Urothelium cell line (cell line): ENCODE measurements around the gene ARL14EP.

ENCODE experiments used
- DNase-seq: peaks from one replicate; pipeline ENCODE4 v3.0.0; 2011; ENCODE audit warnings: low spot score, mixed read lengths
- FAIRE-seq: peaks from 2 replicates; lab custom pipeline; 2011; peaks lifted over from hg19 to GRCh38; lab: Jason Lieb, UNC

ARL14EP gene

DNA sequence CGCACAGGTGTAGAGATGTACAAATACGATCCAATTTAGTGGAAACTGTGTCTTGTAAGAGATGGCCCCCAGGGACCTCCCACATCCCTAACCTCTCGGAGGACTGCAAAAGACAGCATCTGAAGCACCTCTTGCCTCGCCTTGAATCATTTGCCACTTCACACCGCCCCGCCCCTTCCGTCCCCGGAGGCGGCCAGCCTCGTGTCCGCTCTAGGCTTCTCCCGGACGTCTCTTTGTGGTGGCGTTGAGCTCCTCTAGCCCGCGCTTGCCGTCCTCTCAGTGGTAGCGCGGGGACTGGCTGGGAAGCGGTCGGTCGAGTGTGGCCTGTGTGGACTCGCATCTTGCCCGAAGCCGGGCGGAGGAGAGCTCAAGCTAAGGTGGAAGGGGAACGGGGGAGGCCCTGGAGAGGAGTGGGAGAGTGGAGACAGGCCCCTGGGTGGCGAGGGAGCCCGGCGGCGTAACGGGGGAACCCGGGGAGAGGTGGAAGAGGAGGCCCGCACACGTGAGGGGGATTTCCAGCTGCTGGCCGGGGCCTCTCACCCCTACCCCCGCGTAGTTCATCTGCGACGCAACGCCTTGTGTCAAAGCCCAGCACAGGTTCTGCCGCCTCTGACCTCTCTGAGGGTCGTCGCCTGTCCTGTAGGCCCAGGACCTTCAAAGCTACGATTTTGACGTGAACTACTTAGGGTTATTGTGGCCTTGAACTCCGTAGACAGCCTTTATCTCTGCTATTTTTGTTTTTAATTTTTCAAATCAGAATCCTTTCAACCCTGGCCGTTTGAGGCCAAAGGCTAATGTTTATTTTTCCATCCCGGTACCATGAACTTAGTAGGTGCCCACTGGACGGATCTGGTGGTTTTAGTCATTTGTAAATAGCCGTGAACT, at the start of gene ARL14EP:
Gene ARL14EP (plus strand): TSS at position 279 of the 885 bp plus-strand sequence. CDS start 7,845 bp downstream, outside the sequence.
- DNase-seq (peak; percentile 93), FAIRE-seq (peak; percentile 69)

DNA sequence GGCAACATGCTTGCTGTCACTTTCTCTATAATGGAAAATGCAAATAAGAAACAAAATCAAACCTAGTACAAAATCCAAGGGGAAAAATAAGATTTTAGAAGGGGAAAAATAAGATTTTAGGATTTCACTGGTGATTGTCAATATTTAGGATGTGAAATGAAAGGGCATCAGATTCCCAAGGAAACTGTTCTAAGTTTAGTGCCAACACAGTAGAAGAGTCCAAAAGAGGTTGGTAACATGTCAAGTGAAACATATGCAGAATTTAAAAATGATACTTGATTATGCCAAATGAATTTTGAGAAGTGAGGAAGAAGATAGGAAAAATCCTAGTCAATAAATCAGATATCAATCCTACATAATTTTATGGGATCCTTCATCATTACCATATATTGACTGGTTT, 45.7 kb upstream of the ARL14EP start:
- no peak for DNase-seq
- no peak for FAIRE-seq

DNA sequence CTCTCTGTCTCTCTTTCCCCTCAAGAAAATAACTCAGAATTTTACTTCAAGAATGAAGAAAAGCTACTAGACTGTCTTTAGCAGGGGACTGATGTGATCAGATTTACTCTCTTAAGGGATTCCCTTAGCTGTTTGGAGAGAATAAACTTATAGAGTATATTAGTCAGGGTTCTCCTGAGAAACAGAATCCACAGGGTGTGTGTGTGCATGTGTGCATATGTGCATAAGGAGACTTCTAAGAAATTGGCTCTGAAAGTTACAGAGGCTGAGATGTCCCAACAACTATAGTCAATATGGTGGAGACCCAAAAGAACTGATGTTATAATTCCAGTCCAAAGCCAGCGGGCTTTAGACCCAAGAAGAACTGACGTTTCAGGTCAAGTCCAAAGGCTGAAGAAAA, 43.1 kb upstream of the ARL14EP start:
- FAIRE-seq (no peak), DNase-seq (no peak)

DNA sequence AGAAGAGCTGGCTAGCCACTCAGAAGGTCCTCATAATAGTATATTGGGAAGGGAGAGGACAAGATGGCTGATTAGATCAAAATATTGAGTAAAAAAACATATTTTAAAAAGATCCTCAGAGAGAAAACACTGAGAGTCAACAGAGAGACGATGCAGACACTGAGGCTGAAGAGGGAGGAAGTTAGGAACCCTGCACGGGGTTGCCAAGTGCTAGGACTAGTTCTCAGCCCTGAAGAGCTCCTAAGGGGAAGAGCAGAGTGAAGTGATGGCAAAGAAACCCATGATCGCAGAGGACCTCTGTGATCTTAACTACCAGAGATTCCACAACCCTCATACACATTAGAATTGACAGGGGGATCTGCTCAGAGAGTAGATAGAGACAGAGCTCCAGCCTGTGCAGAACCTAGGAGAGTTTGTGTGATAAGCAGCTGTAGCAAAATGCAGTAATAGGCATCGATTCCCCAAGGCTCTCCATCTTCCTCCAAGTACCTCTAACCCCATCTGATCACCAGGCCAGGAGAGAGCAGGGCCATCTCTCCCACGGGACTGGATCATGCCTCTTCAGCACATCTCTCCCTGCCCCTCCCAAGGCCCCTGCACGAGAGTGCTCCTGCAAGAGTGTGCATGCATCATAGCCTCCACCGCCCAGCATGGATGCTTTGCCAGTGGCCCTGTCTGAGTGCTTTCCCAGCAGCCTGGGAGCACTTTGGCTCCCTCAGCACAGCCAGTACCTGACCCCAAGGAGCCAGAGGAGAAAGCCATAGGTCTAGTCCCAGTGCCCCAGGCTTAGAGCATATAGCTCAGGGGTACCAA, 41.2 kb upstream of the ARL14EP start:
- DNase-seq (no peak), FAIRE-seq (no peak)

DNA sequence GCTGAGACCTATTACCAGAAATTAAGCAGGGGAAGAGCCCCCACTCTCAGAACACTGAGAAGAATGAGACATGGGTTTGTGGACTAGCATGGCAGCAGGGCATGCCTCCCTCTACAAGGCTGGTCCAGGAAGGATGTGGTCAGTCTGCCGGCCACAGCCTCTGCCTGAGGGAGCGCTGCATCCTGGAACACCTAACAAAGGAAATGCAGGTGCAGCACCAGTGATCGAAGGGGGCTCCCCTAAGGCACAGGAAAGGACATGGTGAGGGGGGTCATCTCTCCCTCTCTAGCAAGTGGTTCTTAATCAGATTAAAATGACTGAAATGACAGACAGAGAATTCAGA, 40.6 kb upstream of the ARL14EP start:
- FAIRE-seq = no peak
- DNase-seq = no peak

DNA sequence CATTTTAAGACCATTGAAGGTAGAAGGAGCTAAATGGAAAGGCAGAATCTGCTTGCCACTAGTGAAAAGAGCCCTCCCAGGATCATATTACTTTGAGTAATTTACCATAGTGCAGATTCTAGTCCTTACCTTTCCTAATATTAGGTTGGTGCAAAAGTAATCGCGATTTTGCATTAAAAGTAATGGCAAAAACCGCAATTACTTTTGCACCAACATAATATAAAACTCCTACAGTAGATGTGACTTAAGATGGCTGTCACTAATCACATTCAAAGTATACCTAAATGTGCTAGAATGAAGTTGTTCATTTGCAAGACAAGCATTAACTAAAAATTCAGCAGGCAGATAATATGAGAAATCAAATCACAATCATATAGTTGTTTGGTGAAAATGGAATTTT, 38.1 kb upstream of the ARL14EP start:
- DNase-seq (no peak), FAIRE-seq (no peak)

DNA sequence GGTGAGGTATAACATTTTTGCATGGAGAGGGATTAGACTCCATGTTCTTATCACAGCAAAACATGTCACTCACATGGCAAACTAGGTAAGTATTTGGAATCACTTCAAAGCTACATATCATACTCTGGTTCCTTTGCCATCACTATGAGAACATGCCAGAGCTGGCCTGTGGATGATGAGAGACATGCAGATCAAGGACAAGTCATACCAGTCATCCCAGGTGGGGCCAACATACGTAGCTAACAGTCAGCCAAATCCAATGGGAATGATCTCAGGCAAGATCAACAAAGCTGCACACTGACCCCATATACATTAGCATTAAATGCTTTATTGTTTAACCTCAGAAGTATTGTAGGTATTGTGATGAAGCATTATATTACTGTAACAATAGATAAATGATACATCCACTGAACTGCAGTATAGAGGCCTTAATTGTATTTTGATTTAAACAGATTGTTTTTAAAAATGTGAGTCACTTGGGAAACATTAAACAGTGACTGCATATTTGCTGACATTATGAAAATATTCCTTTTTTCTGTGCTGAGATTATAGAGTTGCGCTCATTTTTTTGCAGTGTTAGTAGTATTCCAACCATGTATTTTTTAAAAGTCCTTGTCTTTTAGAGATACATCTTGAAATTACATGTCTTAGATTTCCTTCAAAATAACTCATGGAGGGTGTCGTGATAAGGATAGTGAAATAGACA, 37.3 kb upstream of the ARL14EP start:
- DNase-seq = no peak
- no peak for FAIRE-seq

DNA sequence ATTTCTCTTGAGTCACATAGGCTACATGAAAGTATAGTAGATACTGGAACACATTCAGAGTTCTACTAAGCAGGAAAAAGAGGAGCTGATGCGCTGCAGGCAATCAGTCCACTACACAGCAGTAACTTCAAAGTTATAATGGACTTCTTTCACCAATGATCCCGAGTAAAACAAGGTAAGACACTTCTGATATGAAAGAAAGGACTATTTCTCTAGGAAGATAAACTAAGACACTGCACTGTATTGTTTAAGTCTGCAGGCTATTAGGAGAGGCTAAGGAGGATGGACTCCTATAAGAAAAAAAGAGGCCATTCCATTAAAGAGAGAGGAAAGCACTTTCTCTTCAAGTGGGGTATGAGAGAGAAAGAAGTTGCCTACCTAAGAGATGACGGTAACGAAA, 31.6 kb upstream of the ARL14EP start:
- no peak for DNase-seq
- FAIRE-seq = no peak

DNA sequence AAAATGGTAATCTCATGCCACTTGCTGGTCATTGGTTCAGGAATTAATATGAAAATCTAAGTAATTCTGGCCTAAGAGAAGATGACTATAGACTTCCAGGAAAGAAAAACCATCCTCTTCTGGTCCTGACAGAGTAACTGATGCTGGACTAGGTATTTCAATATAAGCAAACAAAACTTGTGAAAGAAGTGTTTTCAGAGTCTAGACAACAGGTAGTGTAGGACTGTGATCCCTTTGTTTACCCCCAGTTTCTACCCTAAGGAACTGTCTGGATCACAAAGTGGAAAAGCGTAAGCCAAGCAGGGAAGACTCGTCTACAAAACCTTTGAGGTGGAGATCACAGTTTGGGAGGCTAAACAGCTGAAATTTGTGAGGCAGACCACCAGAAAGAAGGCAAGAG, 30.4 kb upstream of the ARL14EP start:
- DNase-seq (no peak), FAIRE-seq (no peak)

DNA sequence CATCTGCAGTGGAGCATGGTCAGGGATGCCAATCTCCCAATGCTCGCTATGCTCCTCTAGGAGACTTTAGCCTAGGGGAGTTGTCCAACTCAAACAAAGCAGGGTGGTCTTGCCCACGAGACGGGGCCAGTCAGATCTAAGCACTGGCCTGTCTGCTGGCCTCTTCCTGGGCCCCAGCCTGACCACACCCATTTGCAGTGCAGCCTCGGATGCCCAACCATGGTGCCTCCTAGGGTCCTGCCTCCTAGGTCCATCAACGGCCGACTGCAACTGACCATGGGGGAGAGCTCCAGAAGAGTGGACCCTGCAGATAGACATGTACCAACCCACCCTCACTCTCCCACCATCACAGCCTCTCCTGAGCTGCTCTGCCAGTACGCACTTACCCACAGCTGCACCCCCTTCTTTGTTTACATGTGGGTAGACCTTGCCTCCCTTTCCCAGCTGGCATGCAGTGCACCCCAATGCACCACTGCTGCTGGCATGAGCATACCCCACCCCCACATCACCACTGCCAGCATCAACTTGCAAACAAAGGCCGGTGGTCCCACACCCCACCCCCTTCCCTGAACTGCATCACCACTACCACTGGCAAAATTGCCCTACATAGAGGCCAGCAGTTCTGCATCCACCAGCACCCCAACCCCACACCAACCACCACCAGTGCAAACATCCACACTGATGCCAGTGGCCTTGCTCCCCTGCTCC, 27.6 kb upstream of the ARL14EP start:
- FAIRE-seq = no peak
- no peak for DNase-seq

DNA sequence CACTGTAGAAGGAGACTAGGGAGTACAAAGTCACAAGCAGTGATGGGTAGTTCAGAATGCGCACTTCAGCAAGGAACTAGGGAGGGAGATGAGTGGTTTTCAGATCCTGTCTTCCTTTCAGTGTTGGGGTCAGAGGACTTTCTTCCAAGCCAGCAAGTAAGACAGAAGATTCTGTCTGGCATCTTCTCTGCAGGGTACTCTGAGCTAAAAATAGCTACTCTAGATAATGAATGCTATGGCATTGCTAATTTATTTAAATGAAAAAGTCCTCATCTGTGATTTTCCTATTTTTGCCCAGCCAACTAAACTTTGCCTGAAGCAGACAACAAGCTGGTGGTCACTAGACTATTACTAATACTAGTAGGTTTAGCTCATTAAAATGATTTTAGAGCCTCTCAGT, 18.3 kb upstream of the ARL14EP start:
- no peak for FAIRE-seq
- DNase-seq = no peak

DNA sequence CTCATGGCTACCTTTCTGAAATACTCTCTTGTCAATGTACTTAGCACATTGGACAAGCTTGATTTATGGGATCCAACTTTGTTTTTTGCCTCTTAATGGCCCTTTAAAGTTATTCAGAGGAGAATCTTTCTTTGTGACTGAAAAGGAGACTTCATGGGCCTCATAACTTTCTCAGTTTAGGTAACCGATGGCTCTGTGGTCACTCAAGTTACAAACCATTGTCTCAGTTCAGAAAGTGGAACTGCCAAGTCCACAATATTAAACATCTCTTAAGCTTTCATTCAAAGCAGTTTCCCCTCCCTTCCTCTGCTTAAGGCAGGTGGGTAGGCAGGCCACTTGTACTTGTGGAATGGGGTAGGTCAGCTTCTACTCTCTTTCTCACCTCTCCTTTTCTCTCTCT, 12.3 kb upstream of the ARL14EP start:
- DNase-seq = no peak

DNA sequence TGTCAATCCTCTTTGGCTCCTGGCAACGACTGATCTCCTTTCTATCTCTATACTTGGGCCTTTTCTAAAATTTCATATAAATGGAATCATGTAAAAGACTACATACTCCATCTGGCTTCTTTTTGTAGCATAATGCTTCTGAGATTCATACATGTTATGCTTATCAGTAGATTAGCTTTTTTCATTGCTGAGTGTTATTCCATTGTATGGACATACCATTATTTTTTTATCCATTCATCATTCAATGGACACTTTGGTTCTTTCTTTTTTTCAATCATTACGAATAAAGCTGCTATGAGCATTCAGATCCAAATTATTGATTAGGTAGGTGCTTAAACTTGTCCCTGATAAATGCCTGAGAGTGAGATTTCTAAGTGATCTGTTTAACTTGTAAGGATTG, 11.7 kb upstream of the ARL14EP start:
- FAIRE-seq (no peak), DNase-seq (no peak)

More for the DNA sequence above, 12.3 kb upstream of the ARL14EP start:
- FAIRE-seq = no peak

DNA sequence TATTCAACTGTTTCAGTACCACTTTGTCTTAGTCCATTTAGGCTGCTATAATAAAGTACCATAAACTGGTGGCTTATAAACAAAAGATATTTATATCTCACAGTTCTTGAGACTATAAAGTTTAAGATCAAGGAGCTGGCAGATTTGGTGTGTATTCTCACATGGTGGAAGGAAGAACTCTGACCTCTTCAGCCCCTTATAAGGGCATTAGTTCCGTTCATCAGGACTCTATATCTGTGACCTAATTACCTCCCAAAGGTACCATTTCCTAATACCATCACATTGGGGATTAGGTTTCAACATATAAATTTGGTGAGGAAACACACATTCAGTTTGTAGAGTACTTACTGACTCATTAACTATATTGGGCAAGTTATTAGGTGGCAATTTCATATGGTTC, 10.7 kb upstream of the ARL14EP start:
- FAIRE-seq (no peak), DNase-seq (no peak)

DNA sequence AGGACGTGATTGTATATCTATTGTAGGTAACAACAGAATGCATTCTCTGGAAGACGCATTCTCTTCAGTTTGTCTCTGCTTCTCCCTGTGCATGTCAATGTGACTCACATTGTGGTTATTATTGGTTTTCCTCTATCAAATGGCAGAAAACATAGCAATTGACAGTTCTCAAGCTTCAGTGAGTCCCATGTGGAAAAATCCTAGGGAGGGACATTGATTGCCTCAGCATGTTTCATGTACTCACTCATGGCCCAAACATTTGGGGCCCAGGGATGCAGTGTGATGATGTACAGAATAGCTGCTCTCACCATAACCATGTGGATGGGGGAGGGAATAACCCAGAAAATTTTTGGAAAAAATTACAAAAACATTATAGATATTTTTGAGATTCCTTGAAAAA, 9.3 kb upstream of the ARL14EP start:
- FAIRE-seq (no peak), DNase-seq (no peak)

DNA sequence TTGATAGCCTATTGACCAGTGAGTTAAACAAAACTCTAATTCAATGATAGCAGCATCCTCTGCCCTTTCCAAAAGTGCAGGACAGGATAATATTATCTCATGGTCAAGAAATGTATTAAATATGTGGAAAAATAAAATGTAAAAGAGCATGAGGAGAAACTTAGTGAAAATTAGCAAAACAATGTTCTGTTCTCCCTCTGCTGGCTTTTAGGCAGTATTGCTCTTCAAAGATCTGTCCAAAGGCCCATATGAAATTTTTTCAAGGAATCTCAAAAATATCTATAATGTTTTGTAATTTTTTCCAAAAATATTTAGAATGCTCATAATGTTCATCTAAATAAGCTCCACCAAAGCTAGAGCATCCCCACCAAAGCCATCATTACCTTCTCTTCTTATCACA, 8.3 kb upstream of the ARL14EP start:
- no peak for FAIRE-seq

DNA sequence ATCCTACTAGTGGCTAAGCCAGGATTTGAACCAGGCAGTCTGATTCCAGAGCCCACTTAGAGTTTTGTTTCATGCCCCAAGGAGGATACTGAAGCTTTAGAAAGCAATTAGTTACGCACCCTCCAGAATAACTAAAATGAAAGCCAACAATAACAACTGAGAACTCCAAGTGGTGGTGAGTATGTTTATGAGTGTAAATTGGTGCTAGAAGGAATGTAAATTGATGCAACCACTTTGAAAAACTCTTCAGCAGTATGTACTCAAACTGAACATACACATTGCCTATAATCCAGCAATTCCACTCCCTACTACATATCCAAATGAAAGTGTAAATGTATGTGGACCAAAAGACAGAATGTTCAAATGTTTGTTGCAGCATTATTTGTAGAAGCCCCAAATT, 6.7 kb upstream of the ARL14EP start:
- DNase-seq (no peak), FAIRE-seq (no peak)

More for the DNA sequence above, 8.3 kb upstream of the ARL14EP start:
- DNase-seq = no peak

DNA sequence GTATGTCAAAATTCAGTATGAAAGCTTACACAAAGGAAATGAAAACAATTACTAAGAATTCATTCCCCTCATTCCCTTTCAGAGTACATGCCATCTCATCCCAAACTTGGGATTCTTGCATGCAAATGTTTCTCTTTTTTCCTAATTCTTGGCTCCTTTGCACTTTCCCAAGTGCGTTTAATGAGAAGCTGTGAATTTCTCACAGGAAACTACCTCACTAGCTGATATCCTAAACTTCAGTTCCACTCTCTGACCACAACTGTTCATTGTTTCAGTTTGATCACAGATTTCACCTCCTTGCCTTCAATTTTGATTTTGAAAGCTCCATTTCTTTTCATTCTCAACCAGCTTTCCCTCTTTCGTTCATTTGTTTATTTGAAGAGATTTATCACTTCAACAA, 5.9 kb upstream of the ARL14EP start:
- FAIRE-seq = no peak

DNA sequence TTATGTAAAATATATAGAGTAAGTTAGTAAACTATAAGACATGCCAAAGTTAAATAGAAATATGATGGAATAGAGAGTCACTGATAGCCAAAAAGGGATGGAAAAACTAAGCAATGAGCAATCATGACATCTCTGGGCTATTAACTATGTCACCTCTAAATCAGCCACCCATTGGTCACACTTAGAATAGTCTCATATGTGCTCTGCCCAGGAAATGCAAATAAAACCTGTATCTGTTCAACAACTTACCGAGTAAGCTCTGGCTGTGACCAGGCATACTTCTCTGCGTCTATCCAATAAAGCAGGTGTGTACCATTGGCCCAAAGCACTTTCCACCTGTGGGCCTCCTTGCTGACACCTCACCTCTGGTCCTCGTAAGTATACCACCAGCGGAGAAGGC, 1.6 kb upstream of the ARL14EP start:
- no peak for DNase-seq
- FAIRE-seq = no peak

More for the DNA sequence above, 5.9 kb upstream of the ARL14EP start:
- no peak for DNase-seq

DNA sequence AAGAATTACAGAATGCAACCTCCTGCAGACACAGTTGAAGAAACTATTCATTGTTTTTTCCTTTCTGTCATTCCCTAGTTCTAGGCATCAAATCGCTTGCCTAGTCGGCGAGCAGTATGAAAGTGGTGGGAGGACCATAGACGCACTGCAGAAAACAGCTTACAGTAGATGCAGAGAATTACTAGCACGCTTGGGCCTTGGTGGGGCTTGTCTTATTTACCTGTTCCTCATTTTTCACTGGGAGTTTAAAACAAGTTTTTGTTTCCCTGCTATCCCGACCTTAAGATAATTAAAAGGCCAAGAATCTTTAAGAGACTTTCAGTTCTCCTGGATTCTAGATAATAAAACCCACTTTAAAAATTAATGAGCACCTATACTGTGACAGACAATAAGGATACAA, 713 bp upstream of the ARL14EP start:
- DNase-seq (no peak), FAIRE-seq (no peak)
